Hepatocyte (in vitro differentiated cells): ENCODE results near the gene RHOF. TPM values are rescaled to one million over a fixed set of nuclear protein-coding genes. Genes with fewer than 3 reads are reported as not detected.

ENCODE experiments used
- DNase-seq: peaks from one replicate; pipeline ENCODE4 v3.0.0-alpha.2; 2016; ENCODE audit warnings: low spot score
- H2AFZ ChIP-seq: fragments of 200-600 bp; sonication (generic); 2 replicates; pipeline ENCODE4 v1.6.0; 2016; ENCODE audit warnings: antibody characterized with exemption, mild to moderate bottlenecking
- H3K27ac ChIP-seq: fragments of 200-600 bp; sonication (generic); 2 replicates; pipeline ENCODE4 v1.5.1; 2016; ENCODE audit warnings: mild to moderate bottlenecking
- H3K27me3 ChIP-seq: fragments of 200-600 bp; sonication (generic); 2 replicates; pipeline ENCODE4 v1.6.1; 2016
- H3K36me3 ChIP-seq: fragments of 200-600 bp; sonication (generic); replicated peaks from 2 replicates; pipeline ENCODE4 v1.5.1; 2016; ENCODE audit warnings: low read depth; ENCODE audit not compliant: insufficient read depth
- H3K4me1 ChIP-seq: fragments of 200-600 bp; sonication (generic); 2 replicates; pipeline ENCODE4 v1.5.1; 2016; ENCODE audit warnings: mild to moderate bottlenecking, moderate library complexity; ENCODE audit not compliant: insufficient read depth
- H3K4me2 ChIP-seq: fragments of 200-600 bp; sonication (generic); 2 replicates; pipeline ENCODE4 v1.6.0; 2016
- H3K4me3 ChIP-seq: fragments of 200-600 bp; sonication (generic); 2 replicates; pipeline ENCODE4 v1.5.1; 2016; ENCODE audit warnings: mild to moderate bottlenecking
- H3K79me2 ChIP-seq: fragments of 200-600 bp; sonication (generic); 2 replicates; pipeline ENCODE4 v1.6.0; 2017; ENCODE audit warnings: mild to moderate bottlenecking
- H3K9me2 ChIP-seq: fragments of 200-600 bp; sonication (generic); replicated peaks from 2 replicates; pipeline ENCODE4 v1.6.0; 2017; ENCODE audit warnings: mild to moderate bottlenecking; ENCODE audit not compliant: insufficient read depth
- H3K9me3 ChIP-seq: fragments of 200-600 bp; sonication (generic); 2 replicates; pipeline ENCODE4 v1.5.1; 2016; ENCODE audit warnings: low read depth, mild to moderate bottlenecking
- H4K20me1 ChIP-seq: fragments of 200-600 bp; sonication (generic); 2 replicates; pipeline ENCODE4 v1.6.0; 2016; ENCODE audit warnings: mild to moderate bottlenecking; ENCODE audit not compliant: insufficient read depth, poor library complexity, severe bottlenecking
- EZH2 ChIP-seq: fragments of 200-600 bp; sonication (generic); IDR thresholded peaks from 2 replicates; pipeline ENCODE4 v1.6.1; 2016; ENCODE audit warnings: antibody characterized with exemption, mild to moderate bottlenecking, borderline replicate concordance
- EZH2phosphoT487 ChIP-seq: fragments of 200-600 bp; sonication (generic); IDR thresholded peaks from one replicate; pipeline ENCODE4 v1.6.1; 2018; ENCODE audit warnings: antibody characterized with exemption, mild to moderate bottlenecking, low read depth, moderate library complexity; ENCODE audit not compliant: unreplicated experiment, severe bottlenecking
- WGBS: methylation state at CpG from one replicate; pipeline ENCODE4 v1.1.6; 2016; ENCODE audit warnings: low lambda C conversion rate; ENCODE audit errors: missing lambda C conversion rate; 5-methylcytosine and 5-hydroxymethylcytosine counted together
- polyA plus RNA-seq: library from polyadenylated mRNA; unstranded; fragments of >200 nt; fragmentation: Nextera tagmentation; extraction: Ambion mirVana; gene quantifications from 2 replicates; pipeline ENCODE4 v1.2.1, GENCODE V29; 2016
- total RNA-seq: library from RNA; depleted of rRNA; stranded (reverse); fragments of >200 nt; gene quantifications from 2 replicates; pipeline ENCODE4 v1.2.3, GENCODE V29; 2014
- TF ChIP-seq, protein P1 (sequence below): fragments of 200-600 bp; sonication (generic); IDR thresholded peaks from 2 replicates; pipeline ENCODE4 v1.5.1; 2016; ENCODE audit warnings: antibody characterized with exemption, mild to moderate bottlenecking; ENCODE audit not compliant: poor library complexity

RHOF gene
- total and polyA plus RNA-seq, 2 experiments from 2014 or later, result 40.4 to 45.3 TPM

DNA sequence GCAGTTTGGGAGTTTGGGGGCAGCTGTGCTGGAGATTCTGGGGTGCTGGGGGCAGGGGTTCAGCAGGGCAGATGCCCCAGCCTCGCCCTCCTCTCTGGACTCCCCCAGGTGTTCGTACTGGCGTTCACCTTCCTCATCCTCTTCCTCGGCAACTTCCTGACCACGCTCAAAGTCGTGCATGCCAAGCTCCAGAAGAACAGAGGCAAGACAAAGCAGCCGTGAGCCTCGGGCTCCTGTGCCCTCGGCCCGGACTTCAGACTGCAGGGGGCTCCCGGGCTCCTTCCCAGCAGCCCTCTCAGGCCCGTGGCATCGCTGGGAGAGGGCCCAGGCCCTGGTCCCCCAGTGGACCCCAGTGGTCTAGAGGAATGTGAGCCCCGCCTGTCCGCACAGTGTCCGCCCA is 18.0 kb downstream of the RHOF start:
- WGBS, result 88% methylated on average over 16 of the region's 16 CpGs
- no peak for TF ChIP-seq EZH2phosphoT487
- TF ChIP-seq EZH2, result no peak
- TF ChIP-seq, protein P1, sequence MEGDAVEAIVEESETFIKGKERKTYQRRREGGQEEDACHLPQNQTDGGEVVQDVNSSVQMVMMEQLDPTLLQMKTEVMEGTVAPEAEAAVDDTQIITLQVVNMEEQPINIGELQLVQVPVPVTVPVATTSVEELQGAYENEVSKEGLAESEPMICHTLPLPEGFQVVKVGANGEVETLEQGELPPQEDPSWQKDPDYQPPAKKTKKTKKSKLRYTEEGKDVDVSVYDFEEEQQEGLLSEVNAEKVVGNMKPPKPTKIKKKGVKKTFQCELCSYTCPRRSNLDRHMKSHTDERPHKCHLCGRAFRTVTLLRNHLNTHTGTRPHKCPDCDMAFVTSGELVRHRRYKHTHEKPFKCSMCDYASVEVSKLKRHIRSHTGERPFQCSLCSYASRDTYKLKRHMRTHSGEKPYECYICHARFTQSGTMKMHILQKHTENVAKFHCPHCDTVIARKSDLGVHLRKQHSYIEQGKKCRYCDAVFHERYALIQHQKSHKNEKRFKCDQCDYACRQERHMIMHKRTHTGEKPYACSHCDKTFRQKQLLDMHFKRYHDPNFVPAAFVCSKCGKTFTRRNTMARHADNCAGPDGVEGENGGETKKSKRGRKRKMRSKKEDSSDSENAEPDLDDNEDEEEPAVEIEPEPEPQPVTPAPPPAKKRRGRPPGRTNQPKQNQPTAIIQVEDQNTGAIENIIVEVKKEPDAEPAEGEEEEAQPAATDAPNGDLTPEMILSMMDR, result no peak
- no peaks in the 10 kb centered on the region for H3K9me2 ChIP-seq
- H3K9me3 ChIP-seq, result no peaks in the 10 kb centered on the region
- DNase-seq, result peak; percentile 16
- H3K4me3 ChIP-seq, result no peak overlapping the region
- no peak overlapping the region for H3K27ac ChIP-seq
- H3K27me3 ChIP-seq, result no peaks in the 10 kb centered on the region
- no peaks in the 10 kb centered on the region for H3K79me2 ChIP-seq
- H3K4me2 ChIP-seq, result no peak overlapping the region
- H4K20me1 ChIP-seq, result no peaks in the 10 kb centered on the region
- peaks cover 1% of the 10 kb centered on the region for H3K4me1 ChIP-seq
- no peak overlapping the region for H2AFZ ChIP-seq
- H3K36me3 ChIP-seq, result no peaks in the 10 kb centered on the region

GRCh38 chr12:121774968-121775474 is 18.5 kb downstream of the RHOF start:
- TF ChIP-seq EZH2, result no peak
- no peak for TF ChIP-seq EZH2phosphoT487
- TF ChIP-seq, protein P1, result no peak
- Histone ChIP-seq H3K4me2 (no peak overlapping the region), H3K36me3 (no peaks in the 10 kb centered on the region), H3K4me3 (no peak overlapping the region), H3K4me1 (peaks cover 6% of the 10 kb centered on the region), H4K20me1 (no peaks in the 10 kb centered on the region), H3K27ac (no peak overlapping the region), H3K9me2 (no peaks in the 10 kb centered on the region), H3K9me3 (no peaks in the 10 kb centered on the region), H2AFZ (no peak overlapping the region), H3K27me3 (no peaks in the 10 kb centered on the region), H3K79me2 (no peaks in the 10 kb centered on the region)
- DNase-seq, result no peak
- 70% methylated on average over 13 of the region's 14 CpGs for WGBS

- Histone ChIP-seq H3K9me3 (no peaks in the 10 kb centered on the region), H3K27ac (no peak overlapping the region)
Measured at GRCh38 chr12:121773011-121773777, 20.3 kb downstream of the RHOF start.

More at GRCh38 chr12:121773011-121773777, 20.3 kb downstream of the RHOF start:
- WGBS, result 51% methylated on average over 14 of the region's 14 CpGs
- H2AFZ ChIP-seq, result no peak overlapping the region
- no peak overlapping the region for H3K4me3 ChIP-seq
- H3K79me2 ChIP-seq, result no peaks in the 10 kb centered on the region
- H3K4me1 ChIP-seq, result peaks cover 10% of the 10 kb centered on the region
- no peaks in the 10 kb centered on the region for H3K9me2 ChIP-seq
- no peak for TF ChIP-seq EZH2phosphoT487
- no peak for TF ChIP-seq EZH2
- TF ChIP-seq, protein P1, result peak; percentile 76
- no peaks in the 10 kb centered on the region for H3K27me3 ChIP-seq
- peak; percentile 84 for DNase-seq
- H4K20me1 ChIP-seq, result no peaks in the 10 kb centered on the region
- H3K36me3 ChIP-seq, result no peaks in the 10 kb centered on the region
- H3K4me2 ChIP-seq, result no peak overlapping the region
